ENCODE results near the gene SLC25A25. TPM values are rescaled to one million over a fixed set of nuclear protein-coding genes. Genes with fewer than 3 reads are reported as not detected.
"Not testable (repeated sequence)": the region's sequence is repeated elsewhere in the genome, so short reads cannot be mapped to it uniquely, and the experiment has no call there.

Gene SLC25A25
- total RNA-seq, 2 donors from 2014 or later = 26.0 to 33.1 TPM

- 65% methylated on average over 20 of the region's 20 CpGs for WGBS
- H3K36me3 ChIP-seq = peaks cover 17 to 33% of the 10 kb centered on the region in 2 donors
- intact Hi-C loops (cut with DNase I) = no loop called here
Observed at GRCh38 chr9:128109050-128109709, 41.1 kb downstream of the SLC25A25 start.

GRCh38 chr9:128111726-128112125, 43.7 kb downstream of the SLC25A25 start:
- DNase-seq (ENCODE audit: low spot score); H3K27ac ChIP-seq; H3K4me3 ChIP-seq; intact Hi-C loops (cut with DNase I); H3K4me1 ChIP-seq (replicated peaks); H3K9me3 ChIP-seq; H3K27me3 ChIP-seq (replicated peaks; ENCODE audit: insufficient read depth): not testable (repeated sequence)
- 83% methylated on average over 12 of the region's 12 CpGs for WGBS
- H3K36me3 ChIP-seq = peaks cover 7 to 16% of the 10 kb centered on the region in 2 donors

More at GRCh38 chr9:128109050-128109709, 41.1 kb downstream of the SLC25A25 start:
- no peak overlapping the region for H3K4me3 ChIP-seq
- no peaks in the 10 kb centered on the region for H3K9me3 ChIP-seq
- H3K4me1 ChIP-seq (replicated peaks) = no peaks in the 10 kb centered on the region
- DNase-seq (ENCODE audit: low spot score) = no peak
- TF ChIP-seq POLR2AphosphoS5 (IDR thresholded peaks at IDR 0.05) (no peak), CTCF (IDR thresholded peaks at IDR 0.05) (no peak), POLR2A (IDR thresholded peaks at IDR 0.05) (no peak)
- no peak overlapping the region for H3K27ac ChIP-seq
- no peaks in the 10 kb centered on the region for H3K27me3 ChIP-seq (replicated peaks; ENCODE audit: insufficient read depth)

GRCh38 chr9:128113526-128114325, 45.7 kb downstream of the SLC25A25 start:
- Histone ChIP-seq H3K27ac (no peak overlapping the region), H3K27me3 (replicated peaks; ENCODE audit: insufficient read depth) (no peaks in the 10 kb centered on the region), H3K36me3 (peaks cover 0 to 5% of the 10 kb centered on the region in 2 donors), H3K4me1 (replicated peaks) (no peaks in the 10 kb centered on the region), H3K9me3 (no peaks in the 10 kb centered on the region), H3K4me3 (no peak overlapping the region)
- WGBS = 94% methylated on average over 12 of the region's 12 CpGs
- DNase-seq (ENCODE audit: low spot score) = no peak
- TF ChIP-seq POLR2AphosphoS5 (IDR thresholded peaks at IDR 0.05) (no peak), POLR2A (IDR thresholded peaks at IDR 0.05) (no peak), CTCF (IDR thresholded peaks at IDR 0.05) (no peak)
- intact Hi-C loops (cut with DNase I) = no loop called here

GRCh38 chr9:128114326-128115186, 46.5 kb downstream of the SLC25A25 start:
- TF ChIP-seq POLR2A (IDR thresholded peaks at IDR 0.05) = no peak
- TF ChIP-seq POLR2AphosphoS5 (IDR thresholded peaks at IDR 0.05) = no peak
- no peak for TF ChIP-seq CTCF (IDR thresholded peaks at IDR 0.05)
- Histone ChIP-seq H3K27me3 (replicated peaks; ENCODE audit: insufficient read depth) (no peaks in the 10 kb centered on the region), H3K4me3 (no peak overlapping the region), H3K27ac (no peak overlapping the region), H3K36me3 (no peaks in the 10 kb centered on the region), H3K4me1 (replicated peaks) (no peaks in the 10 kb centered on the region), H3K9me3 (no peaks in the 10 kb centered on the region)
- 81% methylated on average over 25 of the region's 29 CpGs for WGBS
- intact Hi-C loops (cut with DNase I) = no loop called here
- DNase-seq (ENCODE audit: low spot score) = no peak

Measured in prostate gland (tissue), 2 donors.